ENCODE measurements around the gene BAIAP2. TPM values are rescaled to one million over a fixed set of nuclear protein-coding genes. Genes with fewer than 3 reads are reported as not detected.

Gene BAIAP2
- total and polyA plus RNA-seq, 2 of the 13 experiments (the other 11 are each of a cell fraction or from before 2014, with no cell fraction given) = 22.5 to 24.0 TPM

DNA sequence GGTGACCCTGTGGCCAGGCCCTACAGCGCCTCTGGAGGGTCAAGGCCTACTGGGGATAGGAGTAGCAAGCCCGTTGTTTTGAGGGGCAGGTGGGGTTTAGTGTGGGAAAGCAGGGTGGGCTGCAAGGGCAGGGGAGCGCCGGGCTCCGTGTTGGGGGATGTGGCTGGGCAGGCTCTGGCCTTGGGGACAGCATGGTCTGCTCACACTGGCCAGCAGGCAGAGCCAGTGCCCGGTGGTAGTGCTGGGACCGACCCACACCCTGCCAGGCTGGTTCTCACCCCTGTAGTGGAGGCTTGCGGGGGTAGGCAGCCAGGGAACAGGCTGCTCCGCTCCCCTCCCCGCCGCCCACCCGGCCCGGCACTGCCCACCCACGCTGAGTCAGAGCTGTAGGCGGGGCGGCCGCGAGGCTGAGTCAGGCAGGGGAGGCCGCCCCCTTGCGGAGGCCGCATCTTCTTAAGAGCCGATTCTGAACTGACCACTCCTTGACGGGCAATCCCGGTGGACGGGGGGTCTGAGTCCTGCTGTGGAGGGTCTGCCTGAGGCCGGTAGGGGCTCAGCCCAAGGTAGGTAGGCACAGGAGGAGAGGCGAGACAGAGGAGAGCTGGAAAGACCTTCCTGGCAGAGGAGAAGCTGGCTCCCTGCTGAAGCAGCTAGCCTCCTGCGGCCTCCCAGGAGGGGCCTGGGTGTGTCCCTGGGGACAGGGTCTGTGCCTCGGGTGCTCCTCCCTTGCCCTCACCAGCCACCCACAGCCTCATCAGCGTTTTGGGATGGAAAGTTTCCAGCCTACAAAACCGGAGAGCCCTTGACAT is 62.4 kb downstream of the BAIAP2 start (continued):
- TF ChIP-seq EED (CRISPR knock-in tag; IDR thresholded peaks at IDR 0.05) = no peak
- TF ChIP-seq, protein P1, sequence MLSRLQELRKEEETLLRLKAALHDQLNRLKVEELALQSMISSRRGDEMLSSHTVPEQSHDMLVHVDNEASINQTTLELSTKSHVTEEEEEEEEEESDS (CRISPR knock-in tag; IDR thresholded peaks at IDR 0.05; ENCODE audit: borderline replicate concordance) = no peak
- peak; percentile 89; the same call in 1 of the 2 replicates for TF ChIP-seq DNMT1 (CRISPR knock-in tag; IDR thresholded peaks at IDR 0.05)
- TF ChIP-seq ATAD3A (CRISPR knock-in tag; IDR thresholded peaks at IDR 0.05) = no peak
- TF ChIP-seq ZNF747 (CRISPR knock-in tag; IDR thresholded peaks at IDR 0.05; ENCODE audit: borderline replicate concordance) = no peak
- TF ChIP-seq ZNF781 (CRISPR knock-in tag; IDR thresholded peaks at IDR 0.05; ENCODE audit: borderline replicate concordance, not compliant biosample characterization) = no peak
- no peak for TF ChIP-seq JARID2 (CRISPR knock-in tag; IDR thresholded peaks at IDR 0.05; ENCODE audit: insufficient replicate concordance)
- no peak for TF ChIP-seq AHR (CRISPR knock-in tag; IDR thresholded peaks at IDR 0.05)
- TF ChIP-seq, protein P2, sequence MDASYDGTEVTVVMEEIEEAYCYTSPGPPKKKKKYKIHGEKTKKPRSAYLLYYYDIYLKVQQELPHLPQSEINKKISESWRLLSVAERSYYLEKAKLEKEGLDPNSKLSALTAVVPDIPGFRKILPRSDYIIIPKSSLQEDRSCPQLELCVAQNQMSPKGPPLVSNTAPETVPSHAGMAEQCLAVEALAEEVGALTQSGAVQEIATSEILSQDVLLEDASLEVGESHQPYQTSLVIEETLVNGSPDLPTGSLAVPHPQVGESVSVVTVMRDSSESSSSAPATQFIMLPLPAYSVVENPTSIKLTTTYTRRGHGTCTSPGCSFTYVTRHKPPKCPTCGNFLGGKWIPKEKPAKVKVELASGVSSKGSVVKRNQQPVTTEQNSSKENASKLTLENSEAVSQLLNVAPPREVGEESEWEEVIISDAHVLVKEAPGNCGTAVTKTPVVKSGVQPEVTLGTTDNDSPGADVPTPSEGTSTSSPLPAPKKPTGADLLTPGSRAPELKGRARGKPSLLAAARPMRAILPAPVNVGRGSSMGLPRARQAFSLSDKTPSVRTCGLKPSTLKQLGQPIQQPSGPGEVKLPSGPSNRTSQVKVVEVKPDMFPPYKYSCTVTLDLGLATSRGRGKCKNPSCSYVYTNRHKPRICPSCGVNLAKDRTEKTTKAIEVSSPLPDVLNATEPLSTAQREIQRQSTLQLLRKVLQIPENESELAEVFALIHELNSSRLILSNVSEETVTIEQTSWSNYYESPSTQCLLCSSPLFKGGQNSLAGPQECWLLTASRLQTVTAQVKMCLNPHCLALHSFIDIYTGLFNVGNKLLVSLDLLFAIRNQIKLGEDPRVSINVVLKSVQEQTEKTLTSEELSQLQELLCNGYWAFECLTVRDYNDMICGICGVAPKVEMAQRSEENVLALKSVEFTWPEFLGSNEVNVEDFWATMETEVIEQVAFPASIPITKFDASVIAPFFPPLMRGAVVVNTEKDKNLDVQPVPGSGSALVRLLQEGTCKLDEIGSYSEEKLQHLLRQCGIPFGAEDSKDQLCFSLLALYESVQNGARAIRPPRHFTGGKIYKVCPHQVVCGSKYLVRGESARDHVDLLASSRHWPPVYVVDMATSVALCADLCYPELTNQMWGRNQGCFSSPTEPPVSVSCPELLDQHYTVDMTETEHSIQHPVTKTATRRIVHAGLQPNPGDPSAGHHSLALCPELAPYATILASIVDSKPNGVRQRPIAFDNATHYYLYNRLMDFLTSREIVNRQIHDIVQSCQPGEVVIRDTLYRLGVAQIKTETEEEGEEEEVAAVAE (CRISPR knock-in tag; IDR thresholded peaks at IDR 0.05; ENCODE audit: borderline replicate concordance) = no peak
- TF ChIP-seq BRCA1 (CRISPR knock-in tag; IDR thresholded peaks at IDR 0.05) = no peak
- TF ChIP-seq CHCHD3 (CRISPR knock-in tag; IDR thresholded peaks at IDR 0.05) = no peak
- TF ChIP-seq CCDC6 (CRISPR knock-in tag; IDR thresholded peaks at IDR 0.05) = peak; percentile 36; the same call in 1 of the 2 replicates
- no peak for TF ChIP-seq KMT2B (CRISPR knock-in tag; IDR thresholded peaks at IDR 0.05)
- TF ChIP-seq BCL6 (CRISPR knock-in tag; IDR thresholded peaks at IDR 0.05) = 0 out of 2 replicates have a peak, but pooled peaks have one; percentile 30
- peak; percentile 43; the same call in 1 of the 2 replicates for TF ChIP-seq HOXA3 (CRISPR knock-in tag; IDR thresholded peaks at IDR 0.05)
- TF ChIP-seq ERF (CRISPR knock-in tag; IDR thresholded peaks at IDR 0.05) = peak; percentile 33; the same call in 1 of the 2 replicates
- TF ChIP-seq, protein P3, sequence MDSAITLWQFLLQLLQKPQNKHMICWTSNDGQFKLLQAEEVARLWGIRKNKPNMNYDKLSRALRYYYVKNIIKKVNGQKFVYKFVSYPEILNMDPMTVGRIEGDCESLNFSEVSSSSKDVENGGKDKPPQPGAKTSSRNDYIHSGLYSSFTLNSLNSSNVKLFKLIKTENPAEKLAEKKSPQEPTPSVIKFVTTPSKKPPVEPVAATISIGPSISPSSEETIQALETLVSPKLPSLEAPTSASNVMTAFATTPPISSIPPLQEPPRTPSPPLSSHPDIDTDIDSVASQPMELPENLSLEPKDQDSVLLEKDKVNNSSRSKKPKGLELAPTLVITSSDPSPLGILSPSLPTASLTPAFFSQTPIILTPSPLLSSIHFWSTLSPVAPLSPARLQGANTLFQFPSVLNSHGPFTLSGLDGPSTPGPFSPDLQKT (CRISPR knock-in tag; IDR thresholded peaks at IDR 0.05; ENCODE audit: borderline replicate concordance) = no peak
- TF ChIP-seq KDM4B (CRISPR knock-in tag; IDR thresholded peaks at IDR 0.05) = no peak
- 0 out of 2 replicates have a peak, but pooled peaks have one; percentile 17 for TF ChIP-seq TP53 (CRISPR knock-in tag; conservative IDR thresholded peaks at IDR 0.05)
- no peak for TF ChIP-seq PPARG (CRISPR knock-in tag; conservative IDR thresholded peaks at IDR 0.05)
- TF ChIP-seq CEBPG (CRISPR knock-in tag; IDR thresholded peaks at IDR 0.05) = no peak
- TF ChIP-seq TOE1 (CRISPR knock-in tag; IDR thresholded peaks at IDR 0.05) = no peak
- TF ChIP-seq RXRA (CRISPR knock-in tag; IDR thresholded peaks at IDR 0.05) = no peak; the same call in 1 of the 2 replicates
